HG03064 (cell line): ENCODE measurements around the gene ZNRF3.

Source experiments
- ATAC-seq: cut with Tn5 transposase; IDR thresholded peaks from one replicate; pipeline ENCODE4 v1.9.1; 2021; ENCODE audit warnings: low read depth; ENCODE audit not compliant: unreplicated experiment

The ZNRF3 gene

GRCh38 chr22:28949788-28950187 lies 66.4 kb downstream of the ZNRF3 start:
- ATAC-seq: no peak

GRCh38 chr22:28950617-28951411 lies 67.4 kb downstream of the ZNRF3 start:
- ATAC-seq: no peak

- no peak for ATAC-seq
Observed at GRCh38 chr22:28951530-28951929, 68.2 kb downstream of the ZNRF3 start.

GRCh38 chr22:28951969-28952521 lies 68.7 kb downstream of the ZNRF3 start:
- ATAC-seq: no peak

- ATAC-seq: no peak
Observed at GRCh38 chr22:28952857-28953256, 69.5 kb downstream of the ZNRF3 start.

- ATAC-seq: no peak
Observed at GRCh38 chr22:28953403-28953802, 70.0 kb downstream of the ZNRF3 start.

GRCh38 chr22:28953976-28954880 lies 70.9 kb downstream of the ZNRF3 start:
- ATAC-seq: no peak

- no peak for ATAC-seq
Observed at GRCh38 chr22:28955817-28956216, 72.4 kb downstream of the ZNRF3 start.

GRCh38 chr22:28956506-28956905 lies 73.1 kb downstream of the ZNRF3 start:
- no peak for ATAC-seq

GRCh38 chr22:28958611-28959010 lies 75.2 kb downstream of the ZNRF3 start:
- no peak for ATAC-seq

- no peak for ATAC-seq
Observed at GRCh38 chr22:28962042-28962554, 78.7 kb downstream of the ZNRF3 start.

GRCh38 chr22:28963362-28963761 lies 80.0 kb downstream of the ZNRF3 start:
- no peak for ATAC-seq

- no peak for ATAC-seq
Observed at GRCh38 chr22:28967163-28967665, 83.8 kb downstream of the ZNRF3 start.

- ATAC-seq: no peak
Observed at GRCh38 chr22:28967969-28968368, 84.6 kb downstream of the ZNRF3 start.

GRCh38 chr22:28969401-28970168 lies 86.2 kb downstream of the ZNRF3 start:
- no peak for ATAC-seq

- no peak for ATAC-seq
Observed at GRCh38 chr22:28973352-28973751, 90.0 kb downstream of the ZNRF3 start.

GRCh38 chr22:28977060-28977459 lies 93.7 kb downstream of the ZNRF3 start:
- ATAC-seq: no peak

- ATAC-seq: no peak
Observed at GRCh38 chr22:28977481-28977971, 94.2 kb downstream of the ZNRF3 start.

- ATAC-seq: no peak
Observed at GRCh38 chr22:28978158-28978557, 94.8 kb downstream of the ZNRF3 start.
